H1 (cell line): ENCODE measurements around the gene PRKN. TPM values are rescaled to one million over a fixed set of nuclear protein-coding genes. Genes with fewer than 3 reads are reported as not detected.

Experiments used
- CTCF ChIA-PET: fragments of 300-600 bp; sonication (Branson Sonifier 250); formaldehyde crosslinking; loops from one replicate; lab custom pipeline; 2021; ENCODE audit not compliant: partially characterized antibody; lab: Charles Lee
- POLR2A ChIA-PET: fragments of 300-600 bp; sonication (Branson Sonifier 250); formaldehyde crosslinking; loops from one replicate; lab custom pipeline; 2021; ENCODE audit warnings: inconsistent platforms; ENCODE audit not compliant: partially characterized antibody; lab: Charles Lee
- DNase-seq, 2 experiments: peaks; one replicate each; pipeline versions ENCODE4 v3.0.0 to v3.0.0-alpha.2; 2010 to 2022; ENCODE audit warnings: low spot score in 2 of 2, low read depth in 1 of 2, mixed read lengths in 1 of 2
- FAIRE-seq: peaks from 2 replicates; lab custom pipeline; 2011; peaks lifted over from hg19 to GRCh38; lab: Jason Lieb, UNC
- H2AFZ ChIP-seq: 2 replicates; pipeline ENCODE4 v1.8.1; 2012; ENCODE audit warnings: low read length, inconsistent platforms
- H2AK5ac ChIP-seq: 2 replicates; pipeline ENCODE4 v1.6.1; 2013; ENCODE audit warnings: low read depth, low read length
- H2BK120ac ChIP-seq: replicated peaks from 2 replicates; pipeline ENCODE3; 2013; ENCODE audit warnings: low read depth, low read length, inconsistent platforms
- H2BK12ac ChIP-seq: 2 replicates; pipeline ENCODE4 v1.6.1; 2013; ENCODE audit warnings: low read depth, low read length
- H2BK15ac ChIP-seq: 2 replicates; pipeline ENCODE4 v1.6.1; 2013; ENCODE audit warnings: low read length
- H2BK20ac ChIP-seq: 2 replicates; pipeline ENCODE4 v1.6.1; 2013; ENCODE audit warnings: low read length
- H2BK5ac ChIP-seq: 2 replicates; pipeline ENCODE4 v1.6.1; 2013; ENCODE audit warnings: low read depth, low read length
- H3K14ac ChIP-seq: 2 replicates; pipeline ENCODE4 v1.6.1; 2013; ENCODE audit warnings: inconsistent platforms; ENCODE audit not compliant: insufficient read length
- H3K18ac ChIP-seq: 2 replicates; pipeline ENCODE4 v1.6.1; 2013; ENCODE audit warnings: low read length; ENCODE audit errors: extremely low read depth
- H3K23ac ChIP-seq: 2 replicates; pipeline ENCODE4 v1.6.1; 2013; ENCODE audit warnings: inconsistent platforms; ENCODE audit not compliant: insufficient read length
- H3K23me2 ChIP-seq: 2 replicates; pipeline ENCODE4 v1.6.1; 2013; ENCODE audit warnings: low read depth, low read length
- H3K27ac ChIP-seq: 2 replicates; pipeline ENCODE4 v1.6.1; 2011; ENCODE audit warnings: low read depth, low read length, inconsistent platforms
- H3K27me3 ChIP-seq, 4 experiments: replicated peaks in 1 of 4; 1 replicate in 1 of 4; 2 replicates in 3 of 4; pipeline versions ENCODE4 v1.6.1 to v1.8.1; 2011 to 2013; ENCODE audit warnings: low read length in 3 of 4, mild to moderate bottlenecking in 3 of 4, inconsistent platforms in 2 of 4, mixed read lengths in 2 of 4, moderate library complexity in 1 of 4; ENCODE audit not compliant: control insufficient read depth in 3 of 4, insufficient read depth in 3 of 4; ENCODE audit errors: extremely low read depth in 1 of 4
- H3K36me3 ChIP-seq, 4 experiments: 2 replicates each; pipeline versions ENCODE4 v1.6.1 to v1.8.1; 2011 to 2013; ENCODE audit warnings: mild to moderate bottlenecking in 4 of 4, low read length in 3 of 4, moderate library complexity in 2 of 4, control low read depth in 1 of 4, inconsistent platforms in 1 of 4; ENCODE audit not compliant: insufficient read depth in 4 of 4, control insufficient read depth in 2 of 4
- H3K4ac ChIP-seq: replicated peaks from 2 replicates; pipeline ENCODE3; 2013; ENCODE audit warnings: low read length, low read depth, mixed read lengths, inconsistent platforms; ENCODE audit not compliant: insufficient read length
- H3K4me1 ChIP-seq, 4 experiments: replicated peaks in 1 of 4; 1 replicate in 1 of 4; 2 replicates in 3 of 4; pipeline versions ENCODE4 v1.6.1 to v1.8.1; 2011 to 2013; ENCODE audit warnings: low read length in 3 of 4, inconsistent platforms in 2 of 4, mixed read lengths in 1 of 4; ENCODE audit not compliant: insufficient read depth in 4 of 4, control insufficient read depth in 3 of 4
- H3K4me2 ChIP-seq, 2 experiments: 2 replicates each; pipeline versions ENCODE4 v1.6.1 to v1.8.1; 2011 to 2013; ENCODE audit warnings: low read depth in 2 of 2, low read length in 2 of 2, control low read depth in 1 of 2, inconsistent platforms in 1 of 2, mild to moderate bottlenecking in 1 of 2; ENCODE audit not compliant: insufficient read depth in 1 of 2
- H3K4me3 ChIP-seq, 4 experiments: fragments of 200-600, 300-600 bp in 1 of 4; sonication (generic), shearing (Covaris generic), sonication (Bioruptor Twin) in 1 of 4; 2 replicates each; pipeline versions ENCODE4 v1.5.1 to v1.8.1; 2011 to 2016; ENCODE audit warnings: low read length in 4 of 4, low read depth in 3 of 4, control low read depth in 2 of 4, inconsistent platforms in 2 of 4, mild to moderate bottlenecking in 2 of 4, mixed read lengths in 1 of 4, moderate library complexity in 1 of 4; ENCODE audit not compliant: insufficient read depth in 2 of 4; ENCODE audit errors: extremely low read depth in 1 of 4
- H3K56ac ChIP-seq: replicated peaks from 2 replicates; pipeline ENCODE3; 2013; ENCODE audit warnings: low read depth, mild to moderate bottlenecking, mixed read lengths, low read length, inconsistent platforms; ENCODE audit not compliant: insufficient read length
- H3K79me1 ChIP-seq: 2 replicates; pipeline ENCODE4 v1.6.1; 2013; ENCODE audit warnings: low read depth, low read length, control low read depth
- H3K79me2 ChIP-seq, 2 experiments: 2 replicates each; pipeline versions ENCODE4 v1.6.1 to v1.8.1; 2012 to 2013; ENCODE audit warnings: low read length in 2 of 2, mild to moderate bottlenecking in 2 of 2, inconsistent platforms in 1 of 2; ENCODE audit not compliant: insufficient read depth in 2 of 2, control insufficient read depth in 1 of 2
- H3K9ac ChIP-seq, 4 experiments: replicated peaks in 1 of 4; 1 replicate in 1 of 4; 2 replicates in 3 of 4; pipeline versions ENCODE4 v1.6.1 to v1.8.1; 2011 to 2013; ENCODE audit warnings: low read depth in 3 of 4, low read length in 3 of 4, control low read depth in 2 of 4, mild to moderate bottlenecking in 2 of 4, moderate library complexity in 2 of 4, inconsistent platforms in 1 of 4; ENCODE audit errors: extremely low read depth in 1 of 4
- H3K9me3 ChIP-seq, 2 experiments: 2 replicates each; pipeline versions ENCODE4 v1.6.1 to v1.8.1; 2012 to 2013; ENCODE audit warnings: mild to moderate bottlenecking in 2 of 2, moderate library complexity in 2 of 2, control low read depth in 1 of 2, inconsistent platforms in 1 of 2, low read depth in 1 of 2, low read length in 1 of 2, mixed read lengths in 1 of 2; ENCODE audit not compliant: insufficient read depth in 2 of 2
- H4K20me1 ChIP-seq, 2 experiments: replicated peaks in 1 of 2; 2 replicates each; pipeline versions ENCODE3 to v1.8.1; 2011 to 2013; ENCODE audit warnings: inconsistent platforms in 2 of 2, low read length in 2 of 2, mild to moderate bottlenecking in 1 of 2; ENCODE audit not compliant: insufficient read depth in 2 of 2, control insufficient read depth in 1 of 2
- H4K5ac ChIP-seq: 2 replicates; pipeline ENCODE4 v1.6.1; 2013; ENCODE audit warnings: low read length, low read depth, mixed read lengths, inconsistent platforms; ENCODE audit not compliant: insufficient read length
- H4K8ac ChIP-seq: 2 replicates; pipeline ENCODE4 v1.8.0; 2013; ENCODE audit warnings: mild to moderate bottlenecking, moderate library complexity, low read length, inconsistent platforms; ENCODE audit not compliant: insufficient read depth; ENCODE audit errors: extremely low read depth
- H4K91ac ChIP-seq: replicated peaks from 2 replicates; pipeline ENCODE3; 2013; ENCODE audit warnings: low read length, mixed read lengths, inconsistent platforms; ENCODE audit not compliant: insufficient read length
- BRCA1 ChIP-seq: IDR thresholded peaks from 2 replicates; pipeline ENCODE4 v1.6.1; 2012; ENCODE audit warnings: low read depth, low read length, improper control_type of control experiment
- GABPA ChIP-seq: IDR thresholded peaks from 2 replicates; pipeline ENCODE4 v1.6.1; 2011; ENCODE audit warnings: mild to moderate bottlenecking, low read length, moderate library complexity, borderline replicate concordance; ENCODE audit not compliant: insufficient read depth
- WGBS, 2 experiments: shearing (Covaris generic) in 1 of 2; methylation state at CpG; one replicate each; pipeline versions ENCODE4 v1.1.6 to v1.1.7; 2013 to 2015; ENCODE audit warnings: low lambda C conversion rate in 2 of 2, mixed read lengths in 2 of 2, inconsistent platforms in 1 of 2, low coverage in 1 of 2, missing lambda C conversion rate in 1 of 2; ENCODE audit not compliant: insufficient replicate concordance in 2 of 2, insufficient coverage in 1 of 2, insufficient read length in 1 of 2; ENCODE audit errors: extremely low coverage in 1 of 2, missing lambda C conversion rate in 1 of 2; 5-methylcytosine and 5-hydroxymethylcytosine counted together
- polyA plus RNA-seq, 7 experiments: library from polyadenylated mRNA; depleted of rRNA in 3 of 7; stranded (reverse) in 5 of 7; unstranded in 2 of 7; fragments of >200 nt in 5 of 7; fragments of 200-250 nt in 2 of 7; gene quantifications; 1 replicate in 5 of 7; 2 replicates in 1 of 7; 4 replicates in 1 of 7; pipeline versions ENCODE4 v1.2.1 to v1.2.3, GENCODE V29; 2011 to 2013; ENCODE audit warnings: missing spikeins in 2 of 7, mixed read lengths in 2 of 7
- total RNA-seq: library from RNA; stranded (reverse); fragmentation: NEBNext Ultra II Directional; extraction: Animal tissue kit (Norgen Biotek cat#: 25700); gene quantifications from 2 replicates; pipeline ENCODE4 v1.2.1, GENCODE V29; 2021

Gene PRKN
- total and polyA plus RNA-seq, 2 of the 8 experiments (the other 6 are each of a cell fraction or from before 2014, with no cell fraction given), result 0.13 to 0.29 TPM

DNA sequence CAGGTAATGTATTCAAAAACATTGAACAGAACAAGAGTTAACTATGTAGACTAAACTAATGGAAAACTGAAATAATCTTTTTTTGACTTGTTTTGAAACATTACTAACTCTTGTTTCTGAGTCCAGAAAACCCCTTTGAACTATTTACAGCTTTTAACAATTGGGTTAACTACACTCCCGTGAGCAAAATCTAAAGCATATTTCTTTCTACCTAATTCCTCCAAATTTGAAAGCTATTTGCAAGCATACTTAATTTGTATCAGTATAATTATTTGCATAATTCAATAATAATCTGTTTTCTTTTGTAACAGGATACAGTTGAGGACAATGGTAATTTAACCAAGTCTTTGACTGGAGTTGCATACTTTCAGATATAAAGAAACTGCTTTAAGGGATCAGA is 1391.1 kb downstream of the PRKN start:
- no peak overlapping the region for H4K5ac ChIP-seq
- WGBS, 2 experiments, result 96% methylated on average over 1 of the region's 1 CpG; no CpG with 5 or more reads in 1 of the 2 experiments

More for the DNA sequence above, 1391.1 kb downstream of the PRKN start:
- no peak overlapping the region for H4K8ac ChIP-seq
- H3K27me3 ChIP-seq, result no peaks in the 10 kb centered on the region
- no peak overlapping the region for H2BK12ac ChIP-seq
- no peak overlapping the region for H3K14ac ChIP-seq
- FAIRE-seq (no peak), DNase-seq (no peak)
- no peak overlapping the region for H3K27ac ChIP-seq
- H3K23ac ChIP-seq, result no peak overlapping the region
- H4K91ac ChIP-seq, result no peak overlapping the region
- ChIA-PET CTCF (no interaction called here), POLR2A (no interaction called here)
- peaks cover 0 to 12% of the 10 kb centered on the region in 2 experiments; a peak in 1 of 4 replicates for H3K9me3 ChIP-seq
- no peak overlapping the region for H3K4me3 ChIP-seq
- H2BK120ac ChIP-seq, result no peak overlapping the region
- H3K23me2 ChIP-seq, result no peaks in the 10 kb centered on the region
- H2AK5ac ChIP-seq, result no peak overlapping the region
- TF ChIP-seq BRCA1 (no peak), GABPA (no peak)
- H2BK15ac ChIP-seq, result no peak overlapping the region
- no peaks in the 10 kb centered on the region for H3K36me3 ChIP-seq
- H3K79me1 ChIP-seq, result no peaks in the 10 kb centered on the region
- H3K18ac ChIP-seq, result no peak overlapping the region
- H3K4me2 ChIP-seq, result no peak overlapping the region
- H4K20me1 ChIP-seq, result no peaks in the 10 kb centered on the region
- no peak overlapping the region for H2BK5ac ChIP-seq
- H3K4me1 ChIP-seq, result no peaks in the 10 kb centered on the region
- H2AFZ ChIP-seq, result no peak overlapping the region
- no peaks in the 10 kb centered on the region for H3K79me2 ChIP-seq
- no peak overlapping the region for H3K56ac ChIP-seq
- H3K9ac ChIP-seq, result no peak overlapping the region
- H3K4ac ChIP-seq, result no peak overlapping the region
- no peak overlapping the region for H2BK20ac ChIP-seq
